Thyroid gland (tissue), 4 donors: Measurements from ENCODE around the gene RASAL3.

Source experiments
- CTCF ChIP-seq, 6 experiments: fragments of 200-600 bp in 3 of 6; fragments of 450-650 bp in 3 of 6; sonication (generic) in 3 of 6; IDR thresholded peaks; one replicate each; pipeline ENCODE4 v1.5.1; 2016 to 2019; ENCODE audit warnings: antibody characterized with exemption in 6 of 6, mild to moderate bottlenecking in 2 of 6, inconsistent platforms in 1 of 6, moderate library complexity in 1 of 6
- POLR2A ChIP-seq, 2 donors: fragments of 450-650 bp; IDR thresholded peaks; one replicate each; pipeline ENCODE4 v1.6.1; 2017; ENCODE audit warnings: antibody characterized with exemption in 2 of 2, mild to moderate bottlenecking in 2 of 2, moderate library complexity in 1 of 2

DNA sequence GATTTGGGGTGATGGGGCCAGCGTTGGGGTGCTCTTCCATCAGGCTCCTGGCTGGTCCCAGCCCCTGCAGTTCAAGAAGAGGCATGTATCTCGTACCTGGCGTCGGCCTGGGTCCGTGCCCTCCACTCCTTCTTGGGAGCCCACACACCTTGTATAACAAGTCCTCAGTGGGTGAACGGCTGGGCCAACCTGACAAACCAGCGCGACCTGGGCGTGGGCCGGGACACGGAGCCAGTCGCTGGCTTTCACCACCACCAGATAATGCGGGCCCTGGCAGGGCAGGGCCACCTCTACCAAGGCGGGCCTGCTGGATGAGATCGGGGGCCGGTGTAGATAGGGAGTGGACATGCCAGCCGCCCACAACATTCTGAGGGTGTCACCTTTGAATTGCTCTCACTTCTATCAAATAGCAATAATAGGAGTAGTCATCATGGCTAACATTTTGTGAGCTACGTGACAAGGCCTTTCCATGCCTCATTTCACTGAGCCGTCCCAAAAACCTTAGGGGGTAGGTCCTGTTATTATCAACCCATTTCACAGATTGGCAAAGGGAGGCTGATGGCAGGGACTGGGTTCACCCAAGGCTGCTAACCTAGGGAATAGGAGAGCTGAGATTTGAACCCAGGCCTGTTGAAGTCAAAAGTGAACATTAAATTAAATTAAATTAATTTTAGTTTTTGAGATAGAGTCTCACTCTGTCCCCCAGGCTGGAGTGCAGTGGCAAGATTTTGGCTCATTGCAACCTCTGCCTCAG is 47.5 kb upstream of the RASAL3 start:
- TF ChIP-seq POLR2A (IDR thresholded peaks at IDR 0.05) (no peak), CTCF (IDR thresholded peaks at IDR 0.05) (no peak)
